Peyer's patch (tissue), 4 donors: Measurements from ENCODE around the gene RHOXF2. TPM values are rescaled to one million over a fixed set of nuclear protein-coding genes. Genes with fewer than 3 reads are reported as not detected.
"Not testable (repeated sequence)": the region's sequence is repeated elsewhere in the genome, so short reads cannot be mapped to it uniquely, and the experiment has no call there.

Experiments
- DNase-seq, 3 donors: peaks; one replicate each; pipeline ENCODE4 v3.0.0-alpha.2; 2017 to 2019
- H3K27ac ChIP-seq, 4 donors: fragments of 200-600 bp; sonication (generic); one replicate each; pipeline ENCODE4 v1.5.1; 2016 to 2019
- H3K27me3 ChIP-seq, 2 donors: fragments of 200-600 bp; sonication (generic); one replicate each; pipeline ENCODE4 v1.5.1; 2019
- H3K36me3 ChIP-seq, 3 donors: fragments of 200-600 bp; sonication (generic); one replicate each; pipeline ENCODE4 v1.5.1; 2016 to 2019
- H3K4me1 ChIP-seq, 4 donors: fragments of 200-600 bp; sonication (generic); one replicate each; pipeline ENCODE4 v1.5.1; 2016 to 2019
- H3K4me3 ChIP-seq, 4 donors: fragments of 200-600 bp; sonication (generic); 1 replicate in 3 of 4; 2 replicates in 1 of 4; pipeline ENCODE4 v1.5.1; 2016 to 2019; ENCODE audit warnings: mild to moderate bottlenecking in 1 of 4
- H3K9me3 ChIP-seq, 4 donors: fragments of 200-600 bp; sonication (generic); one replicate each; pipeline ENCODE4 v1.5.1; 2016 to 2019; ENCODE audit warnings: mild to moderate bottlenecking in 1 of 4
- POLR2A ChIP-seq, 2 donors: fragments of 450-650 bp; IDR thresholded peaks; one replicate each; pipeline ENCODE4 v1.5.1; 2017; ENCODE audit warnings: antibody characterized with exemption in 2 of 2, mild to moderate bottlenecking in 2 of 2, moderate library complexity in 2 of 2
- total RNA-seq, 4 donors: library from RNA; depleted of rRNA; stranded (reverse); fragments of >200 nt; gene quantifications; one replicate each; pipeline ENCODE4 v1.1.0, GENCODE V29; 2016
- TF ChIP-seq, protein P1 (sequence below), 6 experiments: fragments of 450-650 bp in 4 of 6; fragments of 200-600 bp in 2 of 6; sonication (generic) in 1 of 6; IDR thresholded peaks; one replicate each; pipeline ENCODE4 v1.5.1; 2017 to 2019; ENCODE audit warnings: antibody characterized with exemption in 6 of 6, mild to moderate bottlenecking in 3 of 6, moderate library complexity in 1 of 6

RHOXF2 gene
- total RNA-seq, 4 donors from 2014 or later, result not detected

DNA sequence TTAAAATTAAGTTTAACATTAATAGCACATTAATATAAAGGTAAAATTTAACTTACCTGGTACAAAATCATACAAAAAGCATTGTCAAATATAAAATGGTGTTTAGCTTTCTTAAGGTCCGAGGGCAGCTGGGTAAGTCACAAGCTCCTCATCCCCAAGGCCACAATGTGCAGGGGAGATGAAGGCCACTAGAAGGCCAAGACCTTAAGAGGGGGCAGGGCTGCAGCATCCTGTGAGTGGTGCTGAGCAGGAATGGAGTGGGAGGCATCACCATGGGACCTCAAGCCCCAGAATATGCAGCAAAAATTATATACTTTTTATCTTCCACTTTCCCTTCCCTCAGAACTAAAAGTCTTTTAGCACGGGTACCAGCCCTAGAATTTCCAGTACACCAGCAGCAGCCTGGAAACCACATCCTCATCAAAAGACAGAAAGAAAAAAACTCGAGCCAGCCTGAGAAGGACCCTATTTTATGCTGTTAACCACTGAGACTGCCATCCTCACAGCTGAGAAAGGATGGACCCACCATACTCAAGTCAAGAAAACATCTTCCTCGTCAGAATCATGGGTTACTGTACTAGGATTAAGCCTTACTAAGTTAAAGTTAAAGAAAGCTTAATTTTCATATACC is 13.0 kb upstream of the RHOXF2 start:
- H3K27ac ChIP-seq, result no peak overlapping the region
- H3K9me3 ChIP-seq, result peaks cover 0 to 5% (median 0%) of the 10 kb centered on the region in 4 donors
- H3K27me3 ChIP-seq, result no peaks in the 10 kb centered on the region
- H3K36me3 ChIP-seq, result no peaks in the 10 kb centered on the region
- no peak for DNase-seq
- no peaks in the 10 kb centered on the region for H3K4me1 ChIP-seq
- no peak for TF ChIP-seq POLR2A (IDR thresholded peaks at IDR 0.05)
- TF ChIP-seq, protein P1, sequence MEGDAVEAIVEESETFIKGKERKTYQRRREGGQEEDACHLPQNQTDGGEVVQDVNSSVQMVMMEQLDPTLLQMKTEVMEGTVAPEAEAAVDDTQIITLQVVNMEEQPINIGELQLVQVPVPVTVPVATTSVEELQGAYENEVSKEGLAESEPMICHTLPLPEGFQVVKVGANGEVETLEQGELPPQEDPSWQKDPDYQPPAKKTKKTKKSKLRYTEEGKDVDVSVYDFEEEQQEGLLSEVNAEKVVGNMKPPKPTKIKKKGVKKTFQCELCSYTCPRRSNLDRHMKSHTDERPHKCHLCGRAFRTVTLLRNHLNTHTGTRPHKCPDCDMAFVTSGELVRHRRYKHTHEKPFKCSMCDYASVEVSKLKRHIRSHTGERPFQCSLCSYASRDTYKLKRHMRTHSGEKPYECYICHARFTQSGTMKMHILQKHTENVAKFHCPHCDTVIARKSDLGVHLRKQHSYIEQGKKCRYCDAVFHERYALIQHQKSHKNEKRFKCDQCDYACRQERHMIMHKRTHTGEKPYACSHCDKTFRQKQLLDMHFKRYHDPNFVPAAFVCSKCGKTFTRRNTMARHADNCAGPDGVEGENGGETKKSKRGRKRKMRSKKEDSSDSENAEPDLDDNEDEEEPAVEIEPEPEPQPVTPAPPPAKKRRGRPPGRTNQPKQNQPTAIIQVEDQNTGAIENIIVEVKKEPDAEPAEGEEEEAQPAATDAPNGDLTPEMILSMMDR (IDR thresholded peaks at IDR 0.05), result no peak
- no peak overlapping the region for H3K4me3 ChIP-seq

DNA sequence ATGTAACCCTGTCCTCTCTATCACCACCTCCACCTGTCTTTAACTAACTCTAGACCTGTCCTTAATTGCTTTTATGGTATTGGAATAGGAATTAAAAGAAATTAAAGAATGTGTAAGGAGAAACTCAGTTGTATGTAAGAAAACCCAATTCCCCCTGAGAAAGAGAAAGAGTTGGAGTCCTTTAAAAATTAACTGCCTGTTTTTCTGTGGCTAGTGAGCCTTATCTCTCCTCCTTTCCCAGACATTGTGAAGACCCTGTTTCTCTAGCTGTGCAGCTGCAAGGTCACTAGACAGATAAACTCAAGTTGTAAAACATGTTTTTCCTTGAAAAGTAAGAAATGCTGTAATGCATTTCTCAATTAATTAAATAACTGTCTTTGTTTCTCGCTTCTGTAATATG is 12.1 kb upstream of the RHOXF2 start:
- H3K27me3 ChIP-seq, DNase-seq, H3K9me3 ChIP-seq, H3K4me3 ChIP-seq, H3K27ac ChIP-seq, H3K36me3 ChIP-seq, H3K4me1 ChIP-seq: not testable (repeated sequence)

DNA sequence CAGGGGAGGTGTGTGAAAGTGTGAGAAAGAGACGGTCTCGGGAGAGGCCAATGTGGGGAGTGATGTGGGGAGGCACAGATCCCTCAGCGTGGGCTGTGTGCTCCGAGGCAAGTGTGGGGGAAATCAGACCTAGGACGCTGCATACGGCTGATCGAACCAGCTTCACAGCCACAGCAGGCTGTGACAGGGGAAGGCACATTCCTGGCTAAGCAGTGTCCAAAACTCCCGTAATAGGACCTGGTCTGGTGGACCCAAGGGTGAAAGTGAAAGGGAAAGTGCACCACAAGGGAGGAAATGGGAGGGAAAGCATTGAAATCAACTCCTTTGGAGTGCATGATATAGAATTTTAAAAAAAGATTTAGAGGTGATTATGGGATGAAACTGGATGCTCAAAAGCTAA is 10.9 kb upstream of the RHOXF2 start:
- Histone ChIP-seq H3K27ac (no peak overlapping the region), H3K4me1 (no peaks in the 10 kb centered on the region), H3K27me3 (no peaks in the 10 kb centered on the region), H3K4me3 (no peak overlapping the region), H3K36me3 (no peaks in the 10 kb centered on the region), H3K9me3 (peaks cover 0 to 5% (median 0%) of the 10 kb centered on the region in 4 donors)
- DNase-seq, result no peak
- TF ChIP-seq, protein P1 (IDR thresholded peaks at IDR 0.05), result no peak
- no peak for TF ChIP-seq POLR2A (IDR thresholded peaks at IDR 0.05)

DNA sequence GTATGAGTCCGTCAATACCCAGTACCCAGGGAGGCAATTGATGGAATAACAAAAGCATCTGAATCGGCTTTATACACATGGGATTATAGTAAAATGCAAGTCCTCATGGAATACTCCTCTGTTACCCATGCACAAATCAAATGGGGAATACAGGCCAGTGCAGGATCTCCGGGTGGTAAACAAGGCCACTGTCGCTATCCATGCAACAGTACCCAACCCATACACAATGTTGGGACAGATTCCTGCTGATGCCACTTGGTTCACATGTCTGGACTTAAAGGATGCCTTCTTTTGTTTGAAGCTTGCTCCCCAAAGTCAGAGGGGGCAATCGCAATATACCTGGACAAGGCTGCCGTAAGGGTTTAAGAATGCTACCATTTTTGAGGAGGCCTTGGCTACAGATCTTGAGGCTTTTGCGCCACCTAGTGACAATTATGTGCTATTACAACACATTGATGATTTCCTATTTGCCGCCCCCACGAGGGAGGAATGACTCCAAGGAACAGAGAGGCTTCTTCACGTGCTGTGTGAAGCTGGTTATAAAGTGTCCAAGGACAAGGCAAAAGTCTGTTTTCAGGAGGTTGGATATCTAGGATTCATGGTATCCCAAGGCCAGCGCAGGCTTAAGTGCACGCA is 8.2 kb upstream of the RHOXF2 start:
- H3K4me3 ChIP-seq, DNase-seq, H3K9me3 ChIP-seq, H3K4me1 ChIP-seq, H3K27ac ChIP-seq, H3K27me3 ChIP-seq, H3K36me3 ChIP-seq: not testable (repeated sequence)

DNA sequence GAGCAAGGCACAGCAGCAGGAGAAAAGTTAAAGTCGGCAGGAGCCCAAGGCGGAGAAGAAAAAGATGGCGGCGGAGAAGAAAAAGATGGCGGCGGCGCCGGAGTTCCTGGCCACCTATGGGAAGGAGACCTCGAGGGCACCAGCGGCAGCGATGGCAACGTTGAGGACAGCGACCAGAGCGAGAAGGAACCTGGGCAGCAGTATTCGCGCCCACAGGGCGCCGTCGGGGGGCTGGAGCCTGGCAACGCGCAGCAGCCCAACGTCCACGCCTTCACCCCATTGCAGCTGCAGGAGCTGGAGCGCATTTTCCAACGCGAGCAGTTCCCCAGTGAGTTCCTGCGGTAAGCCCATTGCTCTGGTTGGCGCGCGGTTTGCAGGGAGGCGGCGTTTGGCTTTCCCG is 673 bp downstream of the RHOXF2 start:
- H3K4me3 ChIP-seq, H3K9me3 ChIP-seq, H3K27ac ChIP-seq, H3K27me3 ChIP-seq, DNase-seq, H3K36me3 ChIP-seq, H3K4me1 ChIP-seq: not testable (repeated sequence)

DNA sequence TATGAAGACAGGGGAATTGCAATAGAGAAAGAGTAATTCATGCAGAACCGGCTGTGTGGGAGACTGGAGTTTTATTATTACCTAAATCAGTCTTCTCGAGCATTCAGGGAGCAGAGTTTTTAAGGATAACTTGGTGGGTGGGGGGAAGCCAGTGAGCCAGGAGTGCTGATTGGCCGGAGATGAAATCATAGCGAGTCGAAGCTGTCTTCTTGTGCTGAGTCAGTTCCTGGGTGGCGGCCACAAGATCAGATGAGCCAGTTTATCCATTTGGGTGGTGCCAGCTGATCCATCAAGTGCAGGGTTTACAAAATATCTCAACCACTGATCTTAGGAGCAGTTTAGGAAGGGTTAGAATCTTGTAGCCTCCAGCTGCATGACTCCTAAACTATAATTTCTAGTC is 34.8 kb downstream of the RHOXF2 start:
- not testable (repeated sequence) for H3K36me3 ChIP-seq, H3K27ac ChIP-seq, H3K9me3 ChIP-seq, DNase-seq, H3K4me1 ChIP-seq, H3K4me3 ChIP-seq, H3K27me3 ChIP-seq

DNA sequence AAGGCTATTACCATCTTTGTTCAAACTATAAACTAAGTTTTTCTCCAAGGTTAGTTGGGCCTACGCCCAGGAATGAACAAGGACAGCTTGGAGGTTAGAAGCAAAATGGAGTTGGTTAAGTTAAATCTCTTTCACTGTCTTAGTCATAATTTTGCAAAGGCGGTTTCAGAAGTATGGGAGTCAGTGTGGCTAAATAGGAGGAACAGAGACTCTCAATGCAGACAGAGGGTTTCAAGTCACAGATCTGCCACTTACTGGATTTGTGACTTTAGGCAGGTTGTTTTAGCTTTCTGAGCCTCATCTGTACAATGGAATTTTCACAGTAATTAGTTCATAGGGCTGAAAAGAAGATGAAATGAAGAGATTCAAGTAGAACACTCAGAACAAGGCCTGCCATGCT is 35.3 kb downstream of the RHOXF2 start:
- H3K4me1 ChIP-seq, H3K27me3 ChIP-seq, H3K4me3 ChIP-seq, H3K9me3 ChIP-seq, H3K36me3 ChIP-seq, DNase-seq, H3K27ac ChIP-seq: not testable (repeated sequence)

DNA sequence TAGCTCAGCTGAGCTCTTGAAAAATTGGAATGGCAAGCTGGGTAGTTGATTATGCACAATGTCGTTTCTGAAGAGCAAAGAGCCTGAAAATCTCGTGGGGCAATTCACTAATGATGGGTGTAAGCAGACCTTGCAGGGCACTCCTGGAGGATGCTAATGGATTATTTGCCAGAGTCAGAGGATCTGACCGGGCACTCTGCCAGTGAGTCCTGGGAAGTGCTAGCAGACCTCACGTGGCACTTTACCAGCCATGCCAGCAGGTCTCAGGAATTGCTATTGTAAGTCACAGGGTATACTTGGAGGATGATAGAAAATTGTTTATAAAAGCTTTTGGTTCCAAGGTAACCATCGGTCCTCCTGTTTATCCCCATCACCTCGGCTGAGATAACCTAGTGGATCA is 37.4 kb downstream of the RHOXF2 start:
- not testable (repeated sequence) for H3K4me1 ChIP-seq, H3K27me3 ChIP-seq, H3K27ac ChIP-seq, H3K36me3 ChIP-seq, H3K4me3 ChIP-seq, DNase-seq, H3K9me3 ChIP-seq

DNA sequence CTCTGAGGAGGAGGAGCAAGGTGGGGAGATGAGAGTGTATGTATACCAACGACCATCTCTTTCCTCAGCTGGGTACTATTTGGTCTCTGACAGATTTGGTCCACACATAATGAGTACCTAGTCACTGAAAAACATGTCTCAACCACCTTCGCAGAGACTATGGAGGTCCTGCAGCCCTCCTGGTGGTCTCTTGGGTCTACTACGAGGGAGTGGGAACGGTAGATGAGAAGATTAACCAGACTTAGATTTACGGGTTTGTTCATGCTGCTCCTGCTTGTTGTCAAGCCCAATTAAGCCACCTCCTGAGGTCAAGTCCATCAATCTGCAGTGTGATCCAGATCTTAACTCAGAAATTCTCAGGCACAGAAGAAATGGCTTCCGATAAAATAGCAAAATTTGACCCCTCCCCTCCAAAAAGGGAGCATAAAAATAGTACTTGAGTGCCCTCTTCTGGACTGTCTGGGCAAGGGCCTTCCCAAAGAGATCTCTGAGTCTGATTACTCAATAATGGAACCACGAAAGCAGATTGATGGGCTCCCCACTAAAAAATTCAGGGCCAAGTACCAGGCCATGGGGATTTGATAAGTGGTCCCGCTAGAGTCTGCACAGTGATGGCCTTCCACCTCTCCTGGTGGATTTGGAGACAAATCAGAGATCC is 38.3 kb downstream of the RHOXF2 start:
- H3K27ac ChIP-seq, H3K4me3 ChIP-seq, H3K9me3 ChIP-seq, DNase-seq, H3K27me3 ChIP-seq, H3K36me3 ChIP-seq, H3K4me1 ChIP-seq: not testable (repeated sequence)
